Measurements from ENCODE around the gene TCF23.

DNA sequence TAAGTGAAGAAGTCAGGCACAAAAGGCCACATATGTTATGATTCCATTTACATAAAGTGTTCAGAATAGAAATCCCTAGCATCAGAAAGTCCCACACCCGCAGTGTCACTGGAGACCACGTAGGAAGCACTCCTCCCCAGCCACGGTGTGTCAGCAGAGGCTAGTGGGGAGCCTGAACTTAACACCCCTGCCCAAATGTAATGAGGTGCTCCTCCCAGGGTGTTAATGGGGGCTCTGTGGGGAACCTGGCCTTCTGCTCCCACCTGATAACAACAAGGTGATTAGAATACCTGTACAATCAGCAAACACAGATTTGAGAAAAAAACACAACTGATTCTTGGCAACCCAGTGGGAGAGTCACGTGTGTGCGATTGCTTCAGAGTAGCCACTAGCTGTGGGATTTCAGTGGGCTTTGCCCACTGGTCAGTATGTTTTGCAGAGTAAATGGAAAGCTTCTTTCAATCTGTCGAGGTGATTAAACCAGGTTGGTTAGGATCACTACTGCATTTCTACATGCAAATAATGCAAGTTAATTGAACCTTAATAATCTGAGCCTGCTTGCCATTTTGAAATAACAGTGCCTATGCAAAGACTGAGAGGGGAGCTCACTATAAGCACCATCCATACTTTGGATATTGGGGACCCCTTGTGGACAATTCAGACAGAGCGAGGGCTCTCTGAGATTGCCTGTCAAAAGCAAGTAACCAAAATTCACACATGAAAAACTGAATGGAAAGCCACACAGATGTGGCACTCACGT is 42.4 kb downstream of the TCF23 start:
- TF ChIP-seq, protein P1, sequence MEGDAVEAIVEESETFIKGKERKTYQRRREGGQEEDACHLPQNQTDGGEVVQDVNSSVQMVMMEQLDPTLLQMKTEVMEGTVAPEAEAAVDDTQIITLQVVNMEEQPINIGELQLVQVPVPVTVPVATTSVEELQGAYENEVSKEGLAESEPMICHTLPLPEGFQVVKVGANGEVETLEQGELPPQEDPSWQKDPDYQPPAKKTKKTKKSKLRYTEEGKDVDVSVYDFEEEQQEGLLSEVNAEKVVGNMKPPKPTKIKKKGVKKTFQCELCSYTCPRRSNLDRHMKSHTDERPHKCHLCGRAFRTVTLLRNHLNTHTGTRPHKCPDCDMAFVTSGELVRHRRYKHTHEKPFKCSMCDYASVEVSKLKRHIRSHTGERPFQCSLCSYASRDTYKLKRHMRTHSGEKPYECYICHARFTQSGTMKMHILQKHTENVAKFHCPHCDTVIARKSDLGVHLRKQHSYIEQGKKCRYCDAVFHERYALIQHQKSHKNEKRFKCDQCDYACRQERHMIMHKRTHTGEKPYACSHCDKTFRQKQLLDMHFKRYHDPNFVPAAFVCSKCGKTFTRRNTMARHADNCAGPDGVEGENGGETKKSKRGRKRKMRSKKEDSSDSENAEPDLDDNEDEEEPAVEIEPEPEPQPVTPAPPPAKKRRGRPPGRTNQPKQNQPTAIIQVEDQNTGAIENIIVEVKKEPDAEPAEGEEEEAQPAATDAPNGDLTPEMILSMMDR (IDR thresholded peaks at IDR 0.05) = peak; percentile 48 to 88 (median 74)
- TF ChIP-seq POLR2A (IDR thresholded peaks at IDR 0.05) (no peak), EP300 (IDR thresholded peaks at IDR 0.05) (no peak)
